Mesendoderm (in vitro differentiated cells): ENCODE data around the gene YPEL1.

Experiments
- DNase-seq: peaks from one replicate; pipeline ENCODE4 v3.0.0; 2013
- H2AK5ac ChIP-seq: 2 replicates; pipeline ENCODE4 v1.6.1; 2013; ENCODE audit warnings: low read length, inconsistent platforms
- H2BK120ac ChIP-seq: 2 replicates; pipeline ENCODE4 v1.6.1; 2013; ENCODE audit warnings: low read depth, mild to moderate bottlenecking, low read length, moderate library complexity, mixed read lengths
- H2BK15ac ChIP-seq: replicated peaks from 2 replicates; pipeline ENCODE4 v1.6.1; 2013; ENCODE audit warnings: low read depth, mild to moderate bottlenecking, moderate library complexity
- H2BK5ac ChIP-seq: 2 replicates; pipeline ENCODE4 v1.6.1; 2013; ENCODE audit warnings: low read length, inconsistent platforms
- H3K18ac ChIP-seq: 2 replicates; pipeline ENCODE4 v1.6.1; 2013; ENCODE audit warnings: mild to moderate bottlenecking, low read length, mixed read lengths
- H3K23ac ChIP-seq: one replicate; pipeline ENCODE4 v1.6.1; 2013; ENCODE audit warnings: low read length
- H3K27ac ChIP-seq: 2 replicates; pipeline ENCODE4 v1.5.1; 2013; ENCODE audit warnings: low read depth, mild to moderate bottlenecking, inconsistent platforms, low read length, moderate library complexity
- H3K27me3 ChIP-seq: 2 replicates; pipeline ENCODE4 v1.6.1; 2013; ENCODE audit warnings: low read length, control low read depth, mild to moderate bottlenecking, inconsistent platforms; ENCODE audit not compliant: insufficient read depth, poor library complexity
- H3K36me3 ChIP-seq: 2 replicates; pipeline ENCODE4 v1.6.1; 2013; ENCODE audit warnings: low read length, inconsistent platforms; ENCODE audit not compliant: control insufficient read depth, insufficient read depth
- H3K4ac ChIP-seq: one replicate; pipeline ENCODE4 v1.6.1; 2013; ENCODE audit warnings: low read depth, mild to moderate bottlenecking, low read length, moderate library complexity
- H3K4me1 ChIP-seq: 2 replicates; pipeline ENCODE4 v1.6.1; 2013; ENCODE audit warnings: low read depth, low read length, inconsistent platforms; ENCODE audit not compliant: control insufficient read depth
- H3K4me2 ChIP-seq: 2 replicates; pipeline ENCODE4 v1.6.1; 2013; ENCODE audit warnings: low read length
- H3K4me3 ChIP-seq: 2 replicates; pipeline ENCODE4 v1.5.1; 2013; ENCODE audit warnings: mild to moderate bottlenecking, low read length
- H3K56ac ChIP-seq: one replicate; pipeline ENCODE4 v1.6.1; 2013; ENCODE audit warnings: low read length
- H3K79me1 ChIP-seq: 2 replicates; pipeline ENCODE4 v1.6.1; 2013; ENCODE audit warnings: low read length, inconsistent platforms
- H3K79me2 ChIP-seq: 2 replicates; pipeline ENCODE4 v1.6.1; 2013; ENCODE audit warnings: mild to moderate bottlenecking, low read length; ENCODE audit not compliant: control insufficient read depth, insufficient read depth
- H3K9ac ChIP-seq: 2 replicates; pipeline ENCODE4 v1.6.1; 2013; ENCODE audit warnings: low read length, inconsistent platforms
- H4K5ac ChIP-seq: one replicate; pipeline ENCODE4 v1.6.1; 2013; ENCODE audit warnings: low read length
- H4K8ac ChIP-seq: one replicate; pipeline ENCODE4 v1.6.1; 2013; ENCODE audit warnings: low read depth, mild to moderate bottlenecking, control low read depth, low read length, moderate library complexity
- WGBS: extraction: QIAGEN DNeasy Blood & Tissue Kit; methylation state at CpG from one replicate; pipeline ENCODE4 v1.1.7; 2013; ENCODE audit warnings: low lambda C conversion rate, missing lambda C conversion rate; ENCODE audit not compliant: insufficient coverage; ENCODE audit errors: extremely low coverage; 5-methylcytosine and 5-hydroxymethylcytosine counted together

Gene YPEL1

GRCh38 chr22:21666786-21667185, 68.8 kb downstream of the YPEL1 start:
- no peaks in the 10 kb centered on the region for H3K4me1 ChIP-seq
- peaks cover 2% of the 10 kb centered on the region for H3K36me3 ChIP-seq
- H2BK15ac ChIP-seq = no peak overlapping the region
- H3K9ac ChIP-seq = no peak overlapping the region
- H3K27ac ChIP-seq = no peak overlapping the region
- no peak overlapping the region for H2BK120ac ChIP-seq
- WGBS = no CpG with 5 or more reads among the region's 16 CpGs
- peak overlapping the region; percentile 23 for H3K4me2 ChIP-seq
- H3K27me3 ChIP-seq = no peaks in the 10 kb centered on the region
- no peak overlapping the region for H3K4ac ChIP-seq
- peak; percentile 27 for DNase-seq
- H3K56ac ChIP-seq = peak overlapping the region; percentile 97
- no peaks in the 10 kb centered on the region for H3K79me2 ChIP-seq
- no peak overlapping the region for H4K8ac ChIP-seq
- H3K4me3 ChIP-seq = no peak overlapping the region
- no peak overlapping the region for H4K5ac ChIP-seq
- H3K23ac ChIP-seq = no peak overlapping the region
- no peak overlapping the region for H2AK5ac ChIP-seq
- H3K79me1 ChIP-seq = peaks cover 2% of the 10 kb centered on the region
- H2BK5ac ChIP-seq = no peak overlapping the region
- no peak overlapping the region for H3K18ac ChIP-seq

- H3K4me1 ChIP-seq = no peaks in the 10 kb centered on the region
- H2AK5ac ChIP-seq = no peak overlapping the region
- no peak overlapping the region for H3K9ac ChIP-seq
- no peak overlapping the region for H3K4me3 ChIP-seq
- H2BK120ac ChIP-seq = no peak overlapping the region
- no peaks in the 10 kb centered on the region for H3K79me1 ChIP-seq
- no peak overlapping the region for H3K23ac ChIP-seq
- no peak overlapping the region for H3K18ac ChIP-seq
- no peak overlapping the region for H3K4ac ChIP-seq
- peak overlapping the region; percentile 64 for H3K4me2 ChIP-seq
- peak overlapping the region; percentile 18 for H3K56ac ChIP-seq
- H3K79me2 ChIP-seq = no peaks in the 10 kb centered on the region
- no CpG with 5 or more reads among the region's 26 CpGs for WGBS
- H3K27me3 ChIP-seq = no peaks in the 10 kb centered on the region
- DNase-seq = no peak
- H2BK15ac ChIP-seq = no peak overlapping the region
- H3K36me3 ChIP-seq = no peaks in the 10 kb centered on the region
- H3K27ac ChIP-seq = no peak overlapping the region
- no peak overlapping the region for H2BK5ac ChIP-seq
- no peak overlapping the region for H4K8ac ChIP-seq
- H4K5ac ChIP-seq = no peak overlapping the region
Measured at GRCh38 chr22:21665047-21665851, 70.3 kb downstream of the YPEL1 start.

- Histone ChIP-seq H2BK5ac (no peak overlapping the region), H3K27me3 (no peaks in the 10 kb centered on the region), H2AK5ac (no peak overlapping the region), H2BK15ac (no peak overlapping the region), H3K79me2 (no peaks in the 10 kb centered on the region), H3K23ac (no peak overlapping the region), H3K79me1 (no peaks in the 10 kb centered on the region), H3K36me3 (no peaks in the 10 kb centered on the region), H3K9ac (no peak overlapping the region), H4K8ac (no peak overlapping the region), H3K18ac (no peak overlapping the region), H4K5ac (no peak overlapping the region), H3K56ac (no peak overlapping the region), H3K27ac (no peak overlapping the region), H3K4me3 (no peak overlapping the region), H2BK120ac (no peak overlapping the region), H3K4me2 (no peak overlapping the region), H3K4me1 (no peaks in the 10 kb centered on the region), H3K4ac (no peak overlapping the region)
- WGBS = no CpG with 5 or more reads among the region's 2 CpGs
- DNase-seq = no peak
Measured at GRCh38 chr22:21663738-21664137, 71.9 kb downstream of the YPEL1 start.

GRCh38 chr22:21661991-21662390, 73.6 kb downstream of the YPEL1 start:
- H3K4me1 ChIP-seq = no peaks in the 10 kb centered on the region
- no peaks in the 10 kb centered on the region for H3K36me3 ChIP-seq
- WGBS = no CpG with 5 or more reads among the region's 5 CpGs
- H3K56ac ChIP-seq = no peak overlapping the region
- H3K18ac ChIP-seq = no peak overlapping the region
- no peak overlapping the region for H3K4ac ChIP-seq
- H3K27ac ChIP-seq = no peak overlapping the region
- DNase-seq = no peak
- H3K4me2 ChIP-seq = no peak overlapping the region
- H3K9ac ChIP-seq = no peak overlapping the region
- no peak overlapping the region for H2BK5ac ChIP-seq
- no peak overlapping the region for H4K8ac ChIP-seq
- no peak overlapping the region for H2BK120ac ChIP-seq
- H4K5ac ChIP-seq = no peak overlapping the region
- H3K27me3 ChIP-seq = no peaks in the 10 kb centered on the region
- no peaks in the 10 kb centered on the region for H3K79me1 ChIP-seq
- H3K4me3 ChIP-seq = no peak overlapping the region
- H2BK15ac ChIP-seq = no peak overlapping the region
- no peak overlapping the region for H3K23ac ChIP-seq
- H2AK5ac ChIP-seq = no peak overlapping the region
- no peaks in the 10 kb centered on the region for H3K79me2 ChIP-seq

GRCh38 chr22:21660904-21661303, 74.7 kb downstream of the YPEL1 start:
- Histone ChIP-seq H3K4me2 (no peak overlapping the region), H2BK120ac (no peak overlapping the region), H2BK15ac (no peak overlapping the region), H2AK5ac (no peak overlapping the region), H3K56ac (no peak overlapping the region), H4K8ac (no peak overlapping the region), H3K4ac (no peak overlapping the region), H3K23ac (no peak overlapping the region), H2BK5ac (no peak overlapping the region), H3K36me3 (no peaks in the 10 kb centered on the region), H4K5ac (no peak overlapping the region), H3K4me3 (no peak overlapping the region), H3K27ac (no peak overlapping the region), H3K9ac (no peak overlapping the region), H3K79me2 (no peaks in the 10 kb centered on the region), H3K18ac (no peak overlapping the region), H3K27me3 (no peaks in the 10 kb centered on the region), H3K4me1 (no peaks in the 10 kb centered on the region), H3K79me1 (no peaks in the 10 kb centered on the region)
- no CpG with 5 or more reads among the region's 7 CpGs for WGBS
- no peak for DNase-seq
